Activated CD4-positive, alpha-beta T cell treated with anti-CD3 and anti-CD28 coated beads, Interleukin-2, amount 10 ng/mL, durations not matched to agents 7 days and 5 days (primary cell): Measurements from ENCODE around the gene NFRKB. TPM values are rescaled to one million over a fixed set of nuclear protein-coding genes. Genes with fewer than 3 reads are reported as not detected.
A peak's percentile ranks its signal among the peaks of the same experiment; 100 is the strongest.

Source experiments
- CTCF ChIA-PET: fragments of 350-600 bp; sonication (Branson Sonifier 250); formaldehyde crosslinking; loops from one replicate; lab custom pipeline; 2021; ENCODE audit warnings: antibody characterized with exemption; lab: Charles Lee
- POLR2A ChIA-PET: fragments of 350-600 bp; sonication (Branson Sonifier 250); formaldehyde crosslinking; loops from one replicate; lab custom pipeline; 2021; ENCODE audit warnings: antibody characterized with exemption; lab: Charles Lee
- DNase-seq: peaks from one replicate; pipeline ENCODE4 v3.0.0-alpha.2; 2020
- H3K27ac Mint-ChIP-seq: one replicate; pipeline ENCODE4 v1.8.0; 2021; ENCODE audit warnings: mild to moderate bottlenecking, moderate library complexity, mixed read lengths
- H3K27me3 Mint-ChIP-seq: one replicate; pipeline ENCODE4 v1.8.0; 2021; ENCODE audit warnings: mixed read lengths
- H3K36me3 Mint-ChIP-seq: one replicate; pipeline ENCODE4 v1.8.0; 2021; ENCODE audit warnings: low read depth, mixed read lengths
- H3K4me1 Mint-ChIP-seq: one replicate; pipeline ENCODE4 v1.8.0; 2021; ENCODE audit warnings: mixed read lengths
- H3K4me3 Mint-ChIP-seq: one replicate; pipeline ENCODE4 v1.8.0; 2021; ENCODE audit warnings: mild to moderate bottlenecking, moderate library complexity, mixed read lengths
- H3K9me3 Mint-ChIP-seq: one replicate; pipeline ENCODE4 v1.8.0; 2021; ENCODE audit warnings: mixed read lengths
- total RNA-seq, 2 experiments: library from RNA; stranded (reverse); gene quantifications; one replicate each; pipeline ENCODE4 v1.2.3, GENCODE V29; 2021

Gene NFRKB
- total RNA-seq, result 10 to 100 TPM; 37.4 to 43.2 TPM

GRCh38 chr11:129895126-129896041 lies at the start of gene NFRKB:
NFRKB (minus strand) TSS chr11:129895578; CDS start chr11:129892849, 2,729 bp downstream.
- Mint-ChIP-seq H3K9me3 (no peaks in the 10 kb centered on the region), H3K36me3 (peaks cover 30% of the 10 kb centered on the region), H3K27me3 (peaks cover 2% of the 10 kb centered on the region)

GRCh38 chr11:129944696-129945095 lies 49.3 kb upstream of the NFRKB start:
- ChIA-PET CTCF (no interaction called here), POLR2A (no interaction called here)
- no peaks in the 10 kb centered on the region for H3K27me3 Mint-ChIP-seq
- peaks cover 2% of the 10 kb centered on the region for H3K4me1 Mint-ChIP-seq
- H3K27ac Mint-ChIP-seq, result no peak overlapping the region
- no peaks in the 10 kb centered on the region for H3K9me3 Mint-ChIP-seq
- H3K4me3 Mint-ChIP-seq, result no peak overlapping the region
- no peak for DNase-seq
- H3K36me3 Mint-ChIP-seq, result peaks cover 5% of the 10 kb centered on the region

More at GRCh38 chr11:129895126-129896041, at the start of gene NFRKB:
- Mint-ChIP-seq H3K27ac (peak within 1 kb of the TSS; percentile 90), H3K4me1 (peaks cover 42% of the 10 kb centered on the region), H3K4me3 (peak within 1 kb of the TSS; percentile 91)
- ChIA-PET CTCF (interaction anchor here (1.3 kb wide), 1 partner anchor 21 kb away, joined by 4 read pairs; no protein-coding TSS in a partner anchor), POLR2A (no interaction called here)
- peak; percentile 86 for DNase-seq

- Mint-ChIP-seq H3K36me3 (peaks cover 5% of the 10 kb centered on the region), H3K27me3 (no peaks in the 10 kb centered on the region), H3K4me1 (peaks cover 2% of the 10 kb centered on the region), H3K9me3 (no peaks in the 10 kb centered on the region), H3K4me3 (no peak overlapping the region), H3K27ac (no peak overlapping the region)
- POLR2A ChIA-PET, result no interaction called here
- CTCF ChIA-PET, result interaction anchor here (1.0 kb wide), 1 partner anchor 189 kb away, joined by 3 read pairs; no protein-coding TSS in a partner anchor
- no peak for DNase-seq
These were observed 47.7 kb upstream of the NFRKB start for GRCh38 chr11:129943036-129943435.

GRCh38 chr11:129939510-129939909 lies 44.1 kb upstream of the NFRKB start:
- H3K27ac Mint-ChIP-seq, result no peak overlapping the region
- no peaks in the 10 kb centered on the region for H3K27me3 Mint-ChIP-seq
- ChIA-PET POLR2A (no interaction called here), CTCF (interaction anchor here (0.8 kb wide), 1 partner anchor 18 kb away, joined by 3 read pairs; no protein-coding TSS in a partner anchor)
- no peaks in the 10 kb centered on the region for H3K4me1 Mint-ChIP-seq
- H3K36me3 Mint-ChIP-seq, result peaks cover 4% of the 10 kb centered on the region
- no peak overlapping the region for H3K4me3 Mint-ChIP-seq
- H3K9me3 Mint-ChIP-seq, result no peaks in the 10 kb centered on the region
- no peak for DNase-seq

GRCh38 chr11:129938764-129939163 lies 43.4 kb upstream of the NFRKB start:
- Mint-ChIP-seq H3K36me3 (peaks cover 4% of the 10 kb centered on the region), H3K4me1 (no peaks in the 10 kb centered on the region), H3K27ac (no peak overlapping the region), H3K27me3 (no peaks in the 10 kb centered on the region), H3K9me3 (no peaks in the 10 kb centered on the region), H3K4me3 (no peak overlapping the region)
- POLR2A ChIA-PET, result no interaction called here
- CTCF ChIA-PET, result no interaction called here
- no peak for DNase-seq

- H3K4me1 Mint-ChIP-seq, result no peaks in the 10 kb centered on the region
- H3K4me3 Mint-ChIP-seq, result no peak overlapping the region
- peaks cover 4% of the 10 kb centered on the region for H3K36me3 Mint-ChIP-seq
- ChIA-PET POLR2A (no interaction called here), CTCF (interaction anchor here (0.8 kb wide), 1 partner anchor 10 kb away, joined by 3 read pairs; no protein-coding TSS in a partner anchor)
- H3K9me3 Mint-ChIP-seq, result no peaks in the 10 kb centered on the region
- no peak for DNase-seq
- no peak overlapping the region for H3K27ac Mint-ChIP-seq
- H3K27me3 Mint-ChIP-seq, result no peaks in the 10 kb centered on the region
These were observed 42.3 kb upstream of the NFRKB start for GRCh38 chr11:129937592-129938238.

- no peak overlapping the region for H3K4me3 Mint-ChIP-seq
- DNase-seq, result no peak
- no peaks in the 10 kb centered on the region for H3K9me3 Mint-ChIP-seq
- H3K27me3 Mint-ChIP-seq, result no peaks in the 10 kb centered on the region
- H3K4me1 Mint-ChIP-seq, result no peaks in the 10 kb centered on the region
- CTCF ChIA-PET, result interaction anchor here (0.6 to 1.2 kb wide), 2 partner anchors 147 to 196 kb away, joined by 3 to 5 read pairs; no protein-coding TSS in a partner anchor
- no peak overlapping the region for H3K27ac Mint-ChIP-seq
- peaks cover 3% of the 10 kb centered on the region for H3K36me3 Mint-ChIP-seq
- POLR2A ChIA-PET, result no interaction called here
These were observed 40.3 kb upstream of the NFRKB start for GRCh38 chr11:129935723-129936122.

GRCh38 chr11:129933891-129934290 lies 38.5 kb upstream of the NFRKB start:
- Mint-ChIP-seq H3K27ac (no peak overlapping the region), H3K36me3 (peaks cover 3% of the 10 kb centered on the region)

GRCh38 chr11:129933262-129933661 lies 37.9 kb upstream of the NFRKB start:
- no peaks in the 10 kb centered on the region for H3K9me3 Mint-ChIP-seq
- POLR2A ChIA-PET, result no interaction called here

More at GRCh38 chr11:129933891-129934290, 38.5 kb upstream of the NFRKB start:
- no peak for DNase-seq
- no peak overlapping the region for H3K4me3 Mint-ChIP-seq
- no peaks in the 10 kb centered on the region for H3K4me1 Mint-ChIP-seq
- ChIA-PET POLR2A (no interaction called here), CTCF (interaction anchor here (1.2 kb wide), 1 partner anchor 30 kb away, joined by 3 read pairs; no protein-coding TSS in a partner anchor)
- H3K27me3 Mint-ChIP-seq, result no peaks in the 10 kb centered on the region
- H3K9me3 Mint-ChIP-seq, result no peaks in the 10 kb centered on the region

GRCh38 chr11:129932381-129933067 lies 37.1 kb upstream of the NFRKB start:
- Mint-ChIP-seq H3K4me3 (no peak overlapping the region), H3K36me3 (peaks cover 3% of the 10 kb centered on the region), H3K9me3 (no peaks in the 10 kb centered on the region), H3K4me1 (no peaks in the 10 kb centered on the region), H3K27me3 (no peaks in the 10 kb centered on the region), H3K27ac (no peak overlapping the region)
- no peak for DNase-seq
- ChIA-PET CTCF (interaction anchor here (0.6 kb wide), 1 partner anchor 33 kb away, joined by 3 read pairs; no protein-coding TSS in a partner anchor), POLR2A (no interaction called here)

More at GRCh38 chr11:129933262-129933661, 37.9 kb upstream of the NFRKB start:
- no peak for DNase-seq
- H3K27ac Mint-ChIP-seq, result no peak overlapping the region
- no peaks in the 10 kb centered on the region for H3K4me1 Mint-ChIP-seq
- peaks cover 3% of the 10 kb centered on the region for H3K36me3 Mint-ChIP-seq
- no peak overlapping the region for H3K4me3 Mint-ChIP-seq
- CTCF ChIA-PET, result interaction anchor here (1.2 kb wide), 1 partner anchor 30 kb away, joined by 3 read pairs; no protein-coding TSS in a partner anchor
- no peaks in the 10 kb centered on the region for H3K27me3 Mint-ChIP-seq

GRCh38 chr11:129930743-129931142 lies 35.4 kb upstream of the NFRKB start:
- Mint-ChIP-seq H3K9me3 (no peaks in the 10 kb centered on the region), H3K4me1 (no peaks in the 10 kb centered on the region), H3K36me3 (peaks cover 3% of the 10 kb centered on the region), H3K27me3 (no peaks in the 10 kb centered on the region), H3K27ac (no peak overlapping the region), H3K4me3 (no peak overlapping the region)
- no peak for DNase-seq
- CTCF ChIA-PET, result interaction anchor here (1.0 kb wide), 1 partner anchor 24 kb away, joined by 3 read pairs; no protein-coding TSS in a partner anchor
- POLR2A ChIA-PET, result no interaction called here

GRCh38 chr11:129930296-129930695 lies 34.9 kb upstream of the NFRKB start:
- ChIA-PET CTCF (interaction anchor here (1.0 kb wide), 1 partner anchor 23 kb away, joined by 3 read pairs; no protein-coding TSS in a partner anchor), POLR2A (no interaction called here)
- no peak overlapping the region for H3K27ac Mint-ChIP-seq
- no peak for DNase-seq
- no peaks in the 10 kb centered on the region for H3K27me3 Mint-ChIP-seq
- peaks cover 3% of the 10 kb centered on the region for H3K36me3 Mint-ChIP-seq
- H3K9me3 Mint-ChIP-seq, result no peaks in the 10 kb centered on the region
- no peaks in the 10 kb centered on the region for H3K4me1 Mint-ChIP-seq
- H3K4me3 Mint-ChIP-seq, result no peak overlapping the region
